Inflammatory macrophage treated with lipopolysaccharide for 1 hour (primary cell): Measurements from ENCODE around the gene TSPAN9.
A peak's percentile ranks its signal among the peaks of the same experiment; 100 is the strongest.

Experiments
- DNase-seq, 2 donors: peaks; one replicate each; pipeline ENCODE4 v3.0.0-alpha.2; 2020 to 2022

The TSPAN9 gene

DNA sequence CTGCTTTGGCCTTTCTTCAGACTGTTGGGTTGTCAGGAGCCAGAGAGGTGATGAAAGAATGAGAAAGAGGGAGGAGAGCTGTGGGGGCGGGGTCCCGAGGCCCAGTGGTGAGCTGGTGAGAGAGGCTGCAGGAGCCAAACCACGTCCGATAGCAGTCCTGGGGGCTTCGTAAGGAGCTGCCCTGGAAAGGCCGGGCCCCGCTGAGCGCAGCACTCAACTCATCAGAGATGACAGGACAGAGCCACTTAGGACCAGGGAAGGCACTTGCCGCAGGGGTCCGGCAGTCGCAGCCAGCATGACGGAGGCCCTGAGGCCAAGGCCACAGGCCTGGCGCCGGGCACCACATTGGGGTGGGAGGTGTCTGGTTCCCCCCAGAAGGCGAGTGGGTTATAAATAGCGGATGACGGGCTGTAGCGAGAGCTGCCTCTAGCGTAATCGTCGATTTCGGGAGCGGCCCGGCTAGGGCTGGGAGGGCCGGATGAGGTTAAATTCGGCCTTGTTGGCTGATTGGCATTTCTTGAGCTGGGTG is 179.0 kb downstream of the TSPAN9 start:
- no peak for DNase-seq

DNA sequence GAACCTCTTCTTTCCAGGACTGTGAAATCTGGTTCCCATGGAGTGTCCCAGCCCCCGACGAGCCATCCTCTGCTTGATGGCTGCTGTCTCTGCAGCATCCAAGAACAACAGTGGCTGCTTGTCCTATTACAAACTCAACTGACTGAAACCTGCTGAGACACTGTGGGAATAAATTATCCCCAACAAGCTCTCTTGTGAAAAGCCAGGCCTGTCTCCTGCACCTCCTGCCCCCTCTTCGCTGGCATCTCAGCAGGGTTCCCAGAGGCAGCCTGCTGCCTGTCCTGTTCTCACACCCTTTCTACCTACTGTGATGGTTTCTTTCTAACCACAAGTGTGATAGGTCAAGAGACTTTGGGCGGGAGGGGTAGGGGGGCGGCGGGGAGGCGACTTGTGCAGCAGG is 180.2 kb downstream of the TSPAN9 start:
- no peak for DNase-seq

DNA sequence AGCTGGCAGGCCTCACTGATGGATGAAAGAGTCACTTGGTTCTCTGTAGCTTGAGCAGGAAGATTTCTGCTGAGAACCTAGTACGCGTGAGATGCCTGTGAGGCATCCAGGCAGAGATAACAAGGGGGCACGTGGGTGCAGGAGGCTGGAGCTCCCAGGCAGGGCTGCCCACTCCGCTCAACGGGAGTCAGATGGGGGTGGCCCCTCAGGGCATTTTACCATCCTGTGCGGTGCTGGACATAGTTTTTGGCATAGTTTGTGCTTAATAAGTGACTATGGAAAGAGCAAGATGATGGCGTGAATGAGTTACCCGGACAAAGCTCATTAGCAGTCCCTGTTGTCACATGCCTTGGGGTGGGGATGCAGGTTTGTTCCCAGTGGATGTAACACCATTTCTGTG is 182.8 kb downstream of the TSPAN9 start:
- no peak for DNase-seq

DNA sequence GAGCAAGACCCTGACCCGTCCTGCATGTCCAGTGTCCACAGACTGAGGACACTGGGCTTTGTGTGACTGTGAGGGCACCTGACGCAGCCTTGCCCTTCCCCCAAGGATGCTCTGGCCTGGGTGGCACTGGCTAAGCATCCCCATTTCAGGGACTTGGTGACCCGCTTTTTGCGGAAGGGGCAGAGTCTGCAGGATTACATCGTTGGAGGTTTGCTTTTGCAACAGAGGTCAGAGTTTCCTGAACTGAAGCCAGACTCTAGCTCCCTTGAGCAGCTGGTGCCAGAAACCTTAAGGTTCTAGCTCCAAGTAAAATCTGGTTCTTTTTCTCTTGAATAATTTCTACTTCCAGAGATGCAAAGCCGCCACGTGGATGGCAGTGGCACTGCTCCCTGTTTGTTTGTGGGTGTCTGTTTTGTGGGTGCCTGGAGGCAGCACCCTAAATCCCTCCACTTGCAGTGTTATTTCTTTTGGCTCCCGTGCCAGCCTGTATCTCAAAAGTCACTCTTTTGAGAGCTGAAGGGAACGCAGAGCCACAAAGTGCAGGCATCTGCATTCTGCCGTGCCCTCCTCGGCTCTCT is 184.7 kb downstream of the TSPAN9 start:
- DNase-seq = no peak

DNA sequence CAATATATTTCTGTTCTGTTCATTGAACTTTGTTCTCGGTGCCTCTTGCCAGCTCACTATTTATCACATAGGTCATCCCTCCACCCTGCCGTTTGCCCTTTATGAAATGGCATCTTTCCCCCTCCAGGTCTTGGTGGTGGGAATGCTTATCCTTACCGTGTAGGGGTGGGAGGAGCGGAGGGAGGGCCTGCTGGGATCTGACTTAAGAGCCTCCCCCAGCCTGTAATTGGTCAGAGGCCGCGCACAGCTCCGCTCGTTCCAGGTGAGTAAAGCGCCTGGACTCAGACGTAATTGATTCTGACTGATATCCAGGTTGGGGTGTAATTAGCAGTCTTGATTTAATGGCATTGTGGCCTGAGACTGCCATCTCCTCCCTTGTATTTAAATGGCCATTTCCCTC is 185.3 kb downstream of the TSPAN9 start:
- no peak for DNase-seq

DNA sequence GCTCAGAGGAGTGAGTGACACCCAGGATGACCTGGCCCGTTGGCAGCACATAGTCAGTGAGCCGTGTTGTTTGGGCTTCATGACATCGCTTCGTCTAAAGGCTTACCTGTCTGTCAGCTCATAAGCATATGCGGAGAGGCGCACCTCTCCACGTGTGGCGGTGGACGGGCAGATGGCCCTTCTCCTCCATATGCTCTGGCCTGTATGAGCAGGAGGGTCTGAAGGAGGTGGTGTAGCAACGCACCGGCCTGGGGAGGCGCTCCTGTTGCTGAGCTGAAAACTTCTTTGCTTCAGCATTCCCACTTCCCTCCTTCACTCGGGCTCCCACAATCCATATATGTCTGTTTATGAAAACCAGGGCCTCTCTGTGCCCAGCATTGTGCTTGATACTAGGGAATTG is 186.1 kb downstream of the TSPAN9 start:
- DNase-seq = no peak

DNA sequence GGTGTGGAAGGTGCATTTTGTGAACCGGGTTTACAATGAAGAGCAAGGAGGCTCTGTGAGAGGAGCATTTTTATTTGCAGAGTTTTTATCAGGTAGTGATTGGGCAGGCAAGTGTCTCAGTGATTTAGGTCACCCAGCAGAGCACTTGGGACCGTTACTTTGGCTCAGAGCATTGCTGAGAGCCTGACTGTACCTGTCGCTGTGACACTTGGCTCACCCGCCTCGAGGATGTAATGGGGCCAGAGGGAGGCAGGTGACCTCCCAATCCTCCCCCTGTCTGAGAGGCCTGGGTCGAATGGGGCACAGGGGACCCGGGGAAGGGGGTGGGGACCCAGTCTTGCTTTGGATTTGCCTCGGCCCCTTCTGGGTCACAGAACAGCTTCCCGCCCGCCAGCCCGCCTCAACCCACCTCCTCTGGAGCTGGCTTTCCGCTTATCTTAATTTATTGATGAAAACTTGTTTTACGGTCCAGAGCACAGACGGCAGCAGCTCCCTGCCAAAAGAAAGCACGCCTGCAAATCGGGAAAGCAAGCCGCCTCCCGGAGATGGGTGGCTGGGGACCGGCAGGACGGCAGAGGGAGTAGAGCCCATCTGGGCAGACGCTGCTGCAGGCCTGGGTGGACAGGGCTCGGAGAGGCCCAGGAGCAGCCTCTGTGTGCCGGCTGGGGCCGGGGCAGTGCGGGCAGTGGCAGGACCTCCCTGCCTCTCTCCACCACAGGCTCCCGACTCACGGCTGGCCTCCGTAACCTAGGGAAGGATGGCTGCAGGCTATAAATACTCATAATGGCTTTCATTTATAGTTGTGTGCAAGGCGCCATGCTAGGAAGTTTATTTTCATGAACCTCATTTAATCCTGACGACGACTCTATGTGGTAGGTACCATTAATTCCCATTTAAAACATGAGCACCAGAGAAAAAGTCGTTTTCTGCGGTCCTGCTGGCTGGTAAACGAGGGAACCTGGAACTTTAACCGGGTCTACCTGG is 187.1 kb downstream of the TSPAN9 start:
- DNase-seq = no peak

DNA sequence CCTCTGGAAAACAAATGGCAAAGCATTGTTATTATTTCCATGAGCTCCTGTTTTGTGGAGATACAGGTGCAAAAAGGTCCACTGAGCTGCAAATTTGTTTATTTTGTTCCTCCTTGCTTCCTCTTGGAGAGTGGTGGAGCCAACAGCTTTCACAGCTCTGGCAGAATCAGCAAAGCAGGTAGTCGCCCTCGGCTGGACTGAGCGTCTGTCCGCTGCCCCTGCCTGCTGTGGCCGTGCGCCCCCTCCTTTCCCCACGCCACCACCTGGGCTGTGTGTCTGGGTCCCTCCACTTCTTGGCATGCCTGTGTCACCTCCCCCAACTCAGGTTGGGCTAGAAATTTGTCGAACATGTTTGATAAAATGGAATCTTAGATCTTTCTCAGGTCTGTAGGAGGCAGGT is 188.2 kb downstream of the TSPAN9 start:
- DNase-seq = no peak

DNA sequence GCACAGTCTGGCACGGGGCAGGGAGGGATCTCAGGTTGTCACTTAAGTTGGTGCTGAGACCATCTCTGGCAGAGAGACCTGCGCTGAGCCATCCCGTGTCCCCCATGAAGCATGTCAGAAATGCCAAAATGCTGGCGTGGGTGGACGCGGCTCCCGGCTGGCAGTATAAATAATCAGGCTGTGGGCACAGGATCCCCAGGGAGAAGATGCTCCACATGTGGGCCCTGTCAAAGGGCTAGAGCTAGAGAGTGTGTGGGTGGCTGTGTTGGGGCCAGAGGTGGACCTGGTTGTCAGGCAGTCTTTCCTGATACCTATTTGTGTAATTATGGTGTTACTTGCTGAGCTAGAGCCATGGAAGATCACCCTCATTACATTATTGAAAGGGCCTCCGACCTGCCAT is 189.5 kb downstream of the TSPAN9 start:
- DNase-seq = no peak

DNA sequence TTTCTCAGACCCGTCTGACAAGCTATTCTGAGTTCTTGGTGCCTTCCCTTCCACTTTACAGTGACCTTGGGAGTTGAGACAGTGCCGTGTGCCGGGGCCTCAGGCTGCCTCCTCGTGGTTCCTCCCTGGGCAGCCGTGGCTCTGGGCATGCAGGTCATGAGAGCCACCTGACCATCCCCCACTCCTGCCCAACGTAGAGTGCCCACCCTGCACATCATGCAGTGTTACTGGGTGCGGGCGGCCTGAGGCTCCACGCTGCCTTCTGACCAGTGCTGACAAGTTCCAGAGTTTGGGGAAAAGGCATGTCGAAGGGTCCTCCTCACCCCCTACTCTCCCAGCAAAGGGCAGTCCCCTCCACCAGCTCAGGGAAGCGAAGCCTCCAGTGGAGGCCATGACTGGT is 190.5 kb downstream of the TSPAN9 start:
- DNase-seq = no peak

DNA sequence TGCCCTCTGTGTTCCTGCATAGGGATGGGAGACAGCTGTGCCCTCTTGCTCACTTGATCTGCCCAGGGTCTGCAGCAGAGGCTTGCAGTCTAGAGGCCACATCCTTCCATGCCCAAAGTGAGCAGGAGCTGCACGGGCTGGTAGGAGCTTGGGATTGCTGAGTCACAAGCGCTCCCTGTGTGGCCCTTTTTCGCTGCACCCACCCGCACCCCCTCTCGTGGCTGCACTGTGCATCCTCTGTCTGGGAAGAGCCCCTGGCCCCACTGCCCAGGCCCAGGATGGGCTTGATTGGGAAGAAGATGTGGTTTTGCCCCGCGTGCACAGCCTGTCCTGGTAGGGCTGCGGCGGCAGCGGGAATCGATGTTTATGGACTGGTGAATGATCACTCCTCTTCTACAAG is 192.4 kb downstream of the TSPAN9 start:
- DNase-seq = no peak

DNA sequence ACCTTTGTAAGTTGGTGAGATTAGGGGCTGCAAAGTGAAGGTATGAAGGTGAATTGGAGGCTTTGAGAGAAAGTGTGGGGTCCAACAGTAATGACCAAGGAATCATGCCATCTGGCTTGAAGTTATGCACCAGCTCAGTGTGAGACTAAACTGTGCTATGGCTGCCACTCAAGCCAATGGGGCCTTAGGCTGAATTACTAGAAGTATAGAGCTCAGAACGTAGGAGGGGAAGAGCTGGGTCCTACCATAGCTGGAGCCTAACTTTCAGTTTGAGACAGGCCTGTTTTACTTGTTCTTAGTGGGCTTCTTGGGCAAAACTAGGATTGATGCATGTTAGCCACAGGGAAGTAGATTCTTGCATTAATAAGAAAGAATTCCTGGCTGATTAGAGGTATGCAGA is 194.0 kb downstream of the TSPAN9 start:
- DNase-seq = no peak

DNA sequence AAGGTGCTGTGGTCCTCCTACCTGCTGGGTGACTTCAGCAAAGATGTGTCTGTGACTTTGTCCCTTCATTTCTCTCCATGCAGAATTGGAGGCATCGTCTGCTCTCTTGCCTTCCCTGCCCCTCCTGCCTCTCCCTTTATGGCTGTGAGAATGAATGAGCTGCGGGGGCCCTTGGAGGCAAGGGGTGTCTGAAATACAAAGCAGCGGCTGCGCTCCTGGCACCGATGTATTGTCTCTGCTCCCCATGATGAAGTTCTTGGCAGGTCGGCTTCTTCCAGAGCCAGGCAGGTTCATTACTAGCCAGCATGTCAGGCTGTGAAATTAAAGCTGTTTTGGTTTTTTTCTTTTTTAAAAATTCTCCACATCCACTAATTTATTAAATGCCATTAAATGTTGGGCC is 194.5 kb downstream of the TSPAN9 start:
- no peak for DNase-seq

DNA sequence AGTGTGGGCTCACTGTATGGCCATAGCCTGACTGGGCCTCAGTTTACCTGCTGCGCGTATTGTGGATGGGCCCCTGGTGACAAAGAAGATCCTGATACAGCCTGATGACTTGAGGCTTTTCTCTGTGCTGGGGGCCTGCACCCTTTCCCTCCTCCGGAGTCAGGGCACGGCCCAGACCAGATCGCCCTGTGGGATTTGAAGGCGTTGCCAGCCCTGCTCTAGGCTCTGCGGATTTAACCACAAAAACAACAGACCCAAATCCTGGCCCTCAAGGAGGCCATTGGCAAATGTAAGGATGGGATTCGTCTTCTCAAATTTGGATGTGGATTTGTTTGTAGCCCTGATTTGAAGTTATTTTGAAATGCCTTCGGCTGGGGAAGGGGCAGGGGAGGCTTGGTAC is 195.8 kb downstream of the TSPAN9 start:
- no peak for DNase-seq

DNA sequence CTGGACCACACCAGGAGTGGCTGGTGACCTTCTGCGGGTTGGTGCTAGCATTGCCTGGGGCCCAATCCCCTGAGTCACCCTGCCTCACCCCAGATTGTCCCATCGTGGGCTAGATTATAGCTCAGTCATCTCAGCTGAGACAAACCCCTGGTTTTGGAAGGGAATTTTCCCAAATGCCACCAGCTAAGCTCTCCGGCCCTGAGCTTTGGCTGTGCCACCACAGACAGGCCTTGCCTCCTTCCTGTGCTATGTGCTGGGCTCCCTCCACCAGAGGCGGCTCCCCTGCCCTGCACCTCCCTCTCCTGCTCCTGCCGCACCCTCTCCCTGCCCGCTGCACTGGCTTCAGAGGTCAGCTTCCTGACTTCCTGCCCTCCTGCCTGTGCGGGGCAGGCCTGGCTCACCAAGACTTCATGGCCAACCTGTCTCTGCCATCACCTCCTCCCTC is 196.3 kb downstream of the TSPAN9 start:
- DNase-seq = no peak

DNA sequence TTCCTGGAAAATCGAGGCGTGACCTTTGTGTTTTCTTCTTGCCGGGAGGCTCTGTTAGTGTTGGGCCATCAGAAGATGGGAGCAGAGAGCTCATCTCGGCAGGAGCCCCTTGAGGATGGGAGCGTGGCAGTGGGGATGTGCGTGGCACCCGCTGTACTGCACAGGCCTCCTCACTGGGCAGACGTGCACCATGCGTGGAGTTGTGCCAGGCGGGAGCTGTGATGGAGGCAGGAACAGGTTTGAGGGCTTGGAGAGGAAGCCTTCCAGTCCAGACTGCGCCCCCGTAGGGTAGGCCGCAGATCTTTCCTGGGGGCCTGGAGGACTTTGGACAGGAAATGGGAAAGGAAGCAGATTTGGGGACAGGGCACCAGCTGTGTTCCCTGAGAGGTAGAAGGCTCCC is 197.5 kb downstream of the TSPAN9 start:
- DNase-seq = no peak

DNA sequence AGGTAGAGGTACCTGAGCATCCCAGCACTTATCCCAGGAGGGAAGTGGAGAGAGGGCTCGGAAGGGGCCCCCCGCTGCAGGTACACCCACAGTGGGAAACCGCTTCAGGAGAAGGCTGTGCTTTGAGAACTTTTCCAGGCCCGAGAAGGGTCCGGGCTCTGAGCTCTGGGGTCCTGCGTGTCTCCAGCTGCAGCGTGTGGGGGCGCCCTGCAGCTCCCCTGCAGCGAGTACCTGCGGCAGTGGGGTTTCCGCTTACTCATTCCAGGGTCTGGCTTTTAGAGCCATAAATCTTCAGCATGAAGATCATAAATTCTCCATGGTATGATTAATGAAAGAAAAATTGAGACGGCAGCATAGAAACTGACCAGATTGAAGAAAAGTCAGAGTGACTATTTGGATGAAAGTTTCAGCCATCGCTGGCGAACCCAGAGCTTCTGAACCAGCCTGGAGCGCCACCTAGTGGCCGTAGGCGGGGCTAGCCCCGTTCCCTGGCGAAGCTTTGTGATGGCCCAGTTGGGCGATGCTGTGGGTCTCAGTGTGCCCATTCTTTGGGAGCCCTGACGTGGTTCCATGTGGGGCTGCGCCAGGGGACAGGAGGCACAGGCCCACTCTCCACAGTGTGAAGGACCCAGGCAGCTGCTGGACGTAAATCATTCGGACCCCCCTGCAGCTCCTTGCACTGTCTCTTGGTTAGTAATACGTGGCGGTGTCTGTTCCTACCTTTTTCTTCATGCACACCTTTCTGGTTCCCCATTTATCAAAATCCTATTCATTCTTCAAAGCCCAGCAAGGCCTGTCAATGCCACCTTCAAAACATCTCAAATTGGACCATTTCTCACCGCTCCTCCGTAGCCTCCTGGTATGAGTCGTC is 198.2 kb downstream of the TSPAN9 start:
- peak; percentile 22 to 84 for DNase-seq

DNA sequence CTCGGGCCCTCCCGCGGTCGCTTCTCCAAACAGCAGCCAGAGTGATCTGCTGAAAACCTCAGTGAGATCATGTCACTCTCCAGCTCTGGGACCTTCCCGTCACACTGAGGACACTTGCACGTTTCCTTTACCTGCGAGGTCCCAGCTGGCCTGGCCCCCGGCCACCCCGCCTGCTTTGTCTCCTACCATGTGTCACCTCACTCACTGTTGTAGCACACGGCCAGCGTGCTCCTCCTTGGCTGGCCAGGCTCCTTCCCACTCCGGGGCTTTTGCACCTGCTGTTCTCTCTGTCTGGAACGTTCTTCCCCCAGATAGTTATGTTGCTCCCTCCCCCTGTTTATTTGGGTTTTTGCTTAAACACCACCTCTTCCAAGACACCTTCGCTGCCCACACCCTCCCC is 199.0 kb downstream of the TSPAN9 start:
- no peak for DNase-seq

DNA sequence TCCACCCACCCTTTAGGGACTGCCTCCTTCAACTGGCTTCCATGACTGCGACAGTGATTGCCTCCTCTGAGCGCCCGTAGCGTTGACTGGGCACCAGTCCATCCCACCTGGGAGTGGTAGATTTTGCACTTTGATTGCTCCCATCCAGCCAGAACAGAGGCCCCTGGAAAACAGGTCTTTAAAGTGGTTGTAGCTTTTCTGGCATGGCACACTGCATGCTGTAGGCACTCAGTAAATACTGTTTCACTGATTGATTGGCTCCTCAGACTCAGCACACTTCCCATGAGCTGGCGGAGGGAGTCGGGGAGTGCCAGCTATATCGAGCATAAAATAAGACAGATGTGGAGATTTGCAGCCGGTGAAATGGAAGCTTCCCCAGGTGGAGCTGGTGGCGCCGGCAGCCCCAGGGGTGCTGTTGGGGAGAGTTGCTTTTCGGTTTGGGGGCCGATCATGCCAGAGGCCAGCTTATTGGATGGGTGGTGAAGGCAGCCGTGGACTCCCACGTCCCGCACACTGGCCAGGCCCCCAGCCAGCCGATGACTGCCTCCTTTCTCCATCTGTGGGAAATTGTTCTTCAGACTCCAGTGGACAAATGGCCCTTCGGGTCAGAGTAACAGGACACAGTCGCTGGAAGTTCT is 200.2 kb downstream of the TSPAN9 start:
- no peak for DNase-seq

DNA sequence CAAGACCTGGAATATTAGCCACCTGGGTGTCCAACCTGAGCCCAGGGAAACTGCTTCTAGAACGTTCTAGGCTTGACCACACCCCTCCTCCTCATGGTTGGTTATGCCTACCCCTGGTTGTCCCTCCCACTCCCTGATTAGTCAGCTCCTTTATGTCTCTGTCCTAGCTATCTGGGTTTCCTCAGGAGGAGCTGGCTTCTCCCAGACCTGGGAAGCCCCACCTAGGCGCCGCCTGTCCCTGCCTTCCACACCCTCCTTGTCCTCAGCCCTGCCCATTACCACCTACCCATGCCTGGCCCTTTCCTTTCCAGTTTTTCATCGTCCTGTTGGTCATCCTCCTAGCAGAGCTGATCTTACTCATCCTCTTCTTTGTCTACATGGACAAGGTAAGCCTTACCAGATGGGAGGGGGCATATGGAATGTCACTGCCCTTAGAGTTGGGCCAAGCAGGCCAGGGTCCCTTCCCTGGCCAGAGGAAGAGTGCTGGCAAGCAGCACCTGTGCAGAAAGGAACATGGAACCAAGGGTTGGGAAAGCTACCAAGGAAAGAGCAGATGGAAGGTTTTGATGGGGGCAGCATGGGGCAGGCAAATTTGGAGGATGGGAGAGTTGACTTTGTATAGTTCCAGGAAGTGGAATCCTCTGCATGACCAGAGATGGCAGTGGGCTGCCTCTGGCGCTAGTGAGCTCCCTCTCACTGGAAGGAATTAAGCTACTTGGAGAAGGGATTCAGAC is 201.7 kb downstream of the TSPAN9 start:
- no peak for DNase-seq

DNA sequence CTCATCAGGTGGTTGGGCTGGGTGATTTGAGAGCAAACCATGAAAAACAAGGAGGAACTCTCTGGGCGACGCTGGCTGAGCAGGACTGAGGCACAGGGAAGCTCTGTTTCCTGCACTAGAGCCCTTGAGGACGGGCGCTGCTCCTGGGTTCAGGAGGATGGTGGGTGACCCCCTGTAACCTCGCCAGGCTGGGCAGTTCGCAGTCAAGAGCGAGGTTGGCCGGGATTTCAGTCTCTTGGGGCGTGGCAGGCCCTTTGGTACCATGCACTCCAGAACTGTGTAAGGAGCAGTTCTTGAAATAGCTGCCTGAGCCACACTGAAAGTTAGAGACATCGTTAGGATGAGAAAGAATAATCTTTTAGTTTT is 202.2 kb downstream of the TSPAN9 start:
- DNase-seq = no peak

DNA sequence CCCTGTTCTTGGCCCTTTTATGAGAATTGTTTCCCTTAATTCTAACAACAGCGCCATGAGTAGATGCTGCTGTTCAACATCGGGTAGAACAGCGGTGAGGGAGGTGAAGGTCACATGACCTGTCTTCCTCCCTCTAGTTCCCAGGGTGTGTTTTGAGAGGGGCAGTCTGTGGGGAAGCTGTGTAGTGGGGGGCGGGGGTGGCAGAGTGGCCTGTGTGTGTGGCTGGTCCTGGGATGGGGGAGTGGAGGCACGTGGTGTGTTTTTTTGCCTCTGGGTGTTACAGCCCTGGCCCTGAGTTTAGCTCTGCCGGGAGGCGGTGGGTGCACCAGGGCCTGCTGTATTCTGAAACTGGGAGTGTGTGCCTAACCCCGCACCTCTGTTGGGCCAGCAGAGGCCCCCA is 202.7 kb downstream of the TSPAN9 start:
- DNase-seq = no peak
